Ascending aorta (tissue), 2 donors: ENCODE measurements around the gene NEU3. TPM values are rescaled to one million over a fixed set of nuclear protein-coding genes. Genes with fewer than 3 reads are reported as not detected.

Experiments
- DNase-seq, 2 donors: peaks; one replicate each; pipeline ENCODE4 v3.0.0-alpha.2; 2019; ENCODE audit warnings: low spot score in 2 of 2
- H3K27ac ChIP-seq, 2 donors: fragments of 200-600 bp; sonication (generic); one replicate each; pipeline ENCODE4 v1.5.1; 2016 to 2017; ENCODE audit warnings: mild to moderate bottlenecking in 1 of 2
- H3K27me3 ChIP-seq: fragments of 200-600 bp; sonication (generic); one replicate; pipeline ENCODE4 v1.5.1; 2017
- H3K36me3 ChIP-seq, 2 donors: fragments of 200-600 bp; sonication (generic); one replicate each; pipeline ENCODE4 v1.5.1; 2016
- H3K4me1 ChIP-seq, 2 donors: fragments of 200-600 bp; sonication (generic); one replicate each; pipeline ENCODE4 v1.5.1; 2016 to 2017; ENCODE audit warnings: mild to moderate bottlenecking in 1 of 2
- H3K4me3 ChIP-seq, 2 donors: fragments of 200-600 bp; sonication (generic); one replicate each; pipeline ENCODE4 v1.5.1; 2016 to 2017; ENCODE audit warnings: mild to moderate bottlenecking in 1 of 2
- H3K9me3 ChIP-seq, 2 donors: fragments of 200-600 bp; sonication (generic); one replicate each; pipeline ENCODE4 v1.5.1; 2016
- intact Hi-C: fragments of 100-400 bp; cut with DNase I; formaldehyde crosslinking; loops from one replicate; pipeline ENCODE4 v1.15.1; 2023
- total RNA-seq: library from RNA; depleted of rRNA; stranded (reverse); fragments of >200 nt; gene quantifications from one replicate; pipeline ENCODE4 v1.1.0, GENCODE V29; 2016
- TF ChIP-seq, protein P1 (sequence below), 3 experiments: fragments of 200-600 bp in 2 of 3; fragments of 450-650 bp in 1 of 3; sonication (generic) in 2 of 3; IDR thresholded peaks; one replicate each; pipeline ENCODE4 v1.5.1; 2016 to 2019; ENCODE audit warnings: antibody characterized with exemption in 3 of 3, mild to moderate bottlenecking in 1 of 3, moderate library complexity in 1 of 3

Gene NEU3
- total RNA-seq, 1 donor from 2014 or later: 2.9 TPM

DNA sequence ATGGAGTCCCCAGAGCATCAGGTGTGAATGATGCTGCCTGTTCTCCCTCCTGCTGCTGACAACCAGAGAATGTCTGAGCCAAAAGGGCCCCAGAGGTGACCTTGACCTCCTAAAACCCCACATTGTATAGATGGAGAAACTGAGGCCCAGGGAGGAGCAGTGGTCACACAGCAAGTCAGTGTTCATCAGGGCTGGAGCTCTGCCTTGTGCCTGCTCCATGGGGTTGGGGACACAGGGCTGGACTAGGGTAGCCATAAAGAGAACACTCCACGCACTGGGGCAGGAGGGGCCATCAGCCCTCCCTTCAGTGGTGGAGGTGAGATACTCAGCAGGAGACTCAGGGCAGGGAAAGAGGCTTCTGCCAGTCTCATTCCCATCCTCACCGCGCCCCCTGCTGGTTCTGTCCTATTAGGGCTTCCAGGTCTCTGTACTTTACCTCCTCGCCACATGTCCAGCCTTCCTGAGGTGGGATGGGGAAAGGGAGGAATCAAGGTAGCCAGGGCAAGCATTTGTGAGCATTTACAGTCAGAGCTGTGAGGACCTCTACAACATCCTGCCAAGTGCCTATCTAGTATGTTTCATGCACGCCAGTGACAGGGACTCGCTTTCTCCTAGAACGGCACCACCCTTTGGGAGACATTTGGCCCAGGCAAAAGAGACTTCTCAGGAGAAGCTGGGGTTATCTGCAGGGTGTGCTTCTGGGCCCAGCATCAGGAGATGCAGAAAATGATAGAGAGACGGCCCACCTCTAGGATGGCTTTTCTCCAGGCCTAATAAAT is 43.2 kb downstream of the NEU3 start:
- intact Hi-C loops: loop anchor here (5.0 kb wide), 1 partner anchor 105 kb away; no protein-coding TSS in a partner anchor
- Histone ChIP-seq H3K4me1 (no peaks in the 10 kb centered on the region), H3K27ac (no peak overlapping the region), H3K27me3 (no peaks in the 10 kb centered on the region), H3K9me3 (no peaks in the 10 kb centered on the region), H3K36me3 (no peaks in the 10 kb centered on the region), H3K4me3 (no peak overlapping the region)
- peak in 1 of 2 donors; percentile 68 for DNase-seq
- TF ChIP-seq, protein P1, sequence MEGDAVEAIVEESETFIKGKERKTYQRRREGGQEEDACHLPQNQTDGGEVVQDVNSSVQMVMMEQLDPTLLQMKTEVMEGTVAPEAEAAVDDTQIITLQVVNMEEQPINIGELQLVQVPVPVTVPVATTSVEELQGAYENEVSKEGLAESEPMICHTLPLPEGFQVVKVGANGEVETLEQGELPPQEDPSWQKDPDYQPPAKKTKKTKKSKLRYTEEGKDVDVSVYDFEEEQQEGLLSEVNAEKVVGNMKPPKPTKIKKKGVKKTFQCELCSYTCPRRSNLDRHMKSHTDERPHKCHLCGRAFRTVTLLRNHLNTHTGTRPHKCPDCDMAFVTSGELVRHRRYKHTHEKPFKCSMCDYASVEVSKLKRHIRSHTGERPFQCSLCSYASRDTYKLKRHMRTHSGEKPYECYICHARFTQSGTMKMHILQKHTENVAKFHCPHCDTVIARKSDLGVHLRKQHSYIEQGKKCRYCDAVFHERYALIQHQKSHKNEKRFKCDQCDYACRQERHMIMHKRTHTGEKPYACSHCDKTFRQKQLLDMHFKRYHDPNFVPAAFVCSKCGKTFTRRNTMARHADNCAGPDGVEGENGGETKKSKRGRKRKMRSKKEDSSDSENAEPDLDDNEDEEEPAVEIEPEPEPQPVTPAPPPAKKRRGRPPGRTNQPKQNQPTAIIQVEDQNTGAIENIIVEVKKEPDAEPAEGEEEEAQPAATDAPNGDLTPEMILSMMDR (IDR thresholded peaks at IDR 0.05): peak in 2 of 3 experiments; percentile 41 to 53

DNA sequence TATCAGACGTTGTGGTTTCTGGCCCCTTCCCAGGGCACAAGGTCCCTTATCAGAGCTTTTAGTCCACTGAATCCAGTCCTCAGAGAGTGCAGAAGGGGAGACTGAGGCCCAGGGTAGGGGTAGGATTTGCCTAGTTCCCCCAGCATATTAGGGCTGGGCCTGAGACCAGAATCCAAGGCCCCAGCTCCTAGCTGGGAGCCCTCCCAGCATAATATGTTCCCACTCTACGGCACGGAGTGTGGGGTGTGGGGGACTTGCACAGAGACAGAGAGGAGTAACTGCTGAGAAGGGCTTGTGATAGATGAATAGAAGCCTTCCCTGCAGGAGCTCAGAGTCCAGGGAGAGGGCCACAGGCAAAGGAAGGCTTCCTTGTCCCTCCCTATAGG is 43.8 kb downstream of the NEU3 start:
- Histone ChIP-seq H3K27me3 (no peaks in the 10 kb centered on the region), H3K4me1 (no peaks in the 10 kb centered on the region), H3K27ac (no peak overlapping the region), H3K36me3 (no peaks in the 10 kb centered on the region), H3K9me3 (no peaks in the 10 kb centered on the region), H3K4me3 (no peak overlapping the region)
- TF ChIP-seq, protein P1 (IDR thresholded peaks at IDR 0.05): no peak
- intact Hi-C loops: loop anchor here (5.0 kb wide), 1 partner anchor 105 kb away; no protein-coding TSS in a partner anchor
- DNase-seq: no peak

DNA sequence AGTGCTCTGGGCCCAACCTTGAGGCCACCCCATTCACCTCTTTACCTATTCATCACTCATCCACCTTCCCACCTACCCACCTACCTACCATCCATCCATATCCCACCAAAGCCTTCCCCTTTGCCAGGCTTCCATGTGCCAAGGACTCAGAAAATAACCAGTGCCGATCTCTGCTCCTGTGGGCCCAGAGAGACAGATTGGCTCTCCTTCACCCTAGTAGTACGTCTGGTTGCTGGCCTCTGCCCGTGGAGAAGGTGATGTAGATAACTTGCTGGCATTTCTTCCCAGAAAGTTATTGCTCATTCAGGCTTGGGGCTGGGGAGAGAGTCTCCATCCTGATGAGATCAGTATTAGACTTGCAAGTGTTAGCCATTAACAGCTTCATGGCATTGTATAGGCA is 45.2 kb downstream of the NEU3 start:
- intact Hi-C loops: loop anchor here (5.0 kb wide), 1 partner anchor 107 kb away; no protein-coding TSS in a partner anchor
- TF ChIP-seq, protein P1 (IDR thresholded peaks at IDR 0.05): no peak
- H3K4me1 ChIP-seq: no peaks in the 10 kb centered on the region
- H3K27ac ChIP-seq: no peak overlapping the region
- no peaks in the 10 kb centered on the region for H3K36me3 ChIP-seq
- no peak for DNase-seq
- no peaks in the 10 kb centered on the region for H3K9me3 ChIP-seq
- H3K4me3 ChIP-seq: no peak overlapping the region
- no peaks in the 10 kb centered on the region for H3K27me3 ChIP-seq

DNA sequence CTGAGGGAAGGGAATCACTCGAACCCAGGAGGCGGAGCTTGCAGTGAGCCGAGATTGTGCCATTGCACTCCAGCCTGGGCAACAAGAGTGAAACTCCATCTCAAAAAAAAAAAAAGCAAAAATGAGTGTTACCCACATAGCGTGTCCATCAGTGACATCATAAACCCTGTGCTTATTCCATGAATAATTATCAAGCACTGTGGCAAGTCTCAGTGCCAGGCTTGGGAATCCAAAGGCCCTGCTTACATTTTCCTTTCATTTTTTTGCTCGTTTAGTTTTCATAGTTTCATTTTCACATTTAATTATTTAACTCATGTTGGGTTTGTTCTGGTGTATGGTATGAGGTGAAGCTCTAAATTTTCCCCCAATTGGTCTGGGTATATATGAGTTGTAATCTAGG is 46.5 kb downstream of the NEU3 start:
- TF ChIP-seq, protein P1 (IDR thresholded peaks at IDR 0.05): no peak
- no peak for DNase-seq
- Histone ChIP-seq H3K9me3 (no peaks in the 10 kb centered on the region), H3K4me1 (no peaks in the 10 kb centered on the region), H3K27ac (no peak overlapping the region), H3K27me3 (no peaks in the 10 kb centered on the region), H3K4me3 (no peak overlapping the region), H3K36me3 (no peaks in the 10 kb centered on the region)
- intact Hi-C loops: no loop called here

DNA sequence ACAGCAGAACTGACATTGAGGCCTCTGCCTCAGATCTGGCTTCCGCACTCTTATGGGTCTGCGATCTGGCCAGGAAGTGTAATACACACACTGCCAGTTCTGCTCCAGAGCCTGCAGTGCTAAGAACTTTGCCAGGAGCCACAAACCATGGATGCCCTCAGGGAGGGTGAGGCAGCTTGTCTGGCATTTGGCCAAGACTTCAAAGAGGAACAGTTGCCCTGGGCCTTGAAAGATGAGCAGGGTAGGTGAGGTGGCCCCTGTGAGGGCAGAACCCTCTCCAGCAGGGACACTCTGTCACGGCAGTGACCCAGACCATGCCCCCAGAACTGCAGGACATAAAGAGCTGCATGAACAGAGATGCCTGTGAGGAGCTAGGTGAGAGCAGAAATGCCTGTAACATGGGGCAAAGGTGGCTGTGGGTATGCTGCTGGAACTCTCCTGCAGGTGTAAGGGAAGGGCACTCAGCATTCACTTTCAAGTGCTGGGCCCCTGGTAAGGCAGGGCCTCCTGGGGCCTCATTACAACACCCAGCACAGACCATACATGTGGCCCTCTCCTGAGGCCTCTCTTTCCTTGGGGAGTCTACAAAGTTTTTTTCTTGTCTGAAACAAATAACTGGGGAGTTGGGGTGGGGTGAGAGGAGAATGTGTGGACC is 47.3 kb downstream of the NEU3 start:
- no peak for DNase-seq
- H3K4me1 ChIP-seq: no peaks in the 10 kb centered on the region
- no peaks in the 10 kb centered on the region for H3K36me3 ChIP-seq
- no peaks in the 10 kb centered on the region for H3K27me3 ChIP-seq
- H3K27ac ChIP-seq: no peak overlapping the region
- no peak overlapping the region for H3K4me3 ChIP-seq
- TF ChIP-seq, protein P1 (IDR thresholded peaks at IDR 0.05): no peak
- intact Hi-C loops: no loop called here
- H3K9me3 ChIP-seq: no peaks in the 10 kb centered on the region
